Neural progenitor cell (in vitro differentiated cells): ENCODE data around the gene OARD1. TPM values are rescaled to one million over a fixed set of nuclear protein-coding genes. Genes with fewer than 3 reads are reported as not detected.

Source experiments
- DNase-seq: peaks from one replicate; pipeline ENCODE4 v3.0.0-alpha.2; 2016; ENCODE audit warnings: low spot score
- H2AFZ ChIP-seq: fragments of 200-600 bp; sonication (generic); replicated peaks from 2 replicates; pipeline ENCODE4 v1.6.1; 2016; ENCODE audit warnings: antibody characterized with exemption
- H3F3A ChIP-seq: fragments of 200-600 bp; sonication (generic); 2 replicates; pipeline ENCODE4 v1.6.1; 2016; ENCODE audit warnings: antibody characterized with exemption, low read depth
- H3K27ac ChIP-seq: fragments of 200-600 bp; sonication (generic); 2 replicates; pipeline ENCODE4 v1.5.1; 2016; ENCODE audit warnings: mild to moderate bottlenecking
- H3K27me3 ChIP-seq: fragments of 200-600 bp; sonication (generic); 2 replicates; pipeline ENCODE4 v1.6.1; 2016; ENCODE audit warnings: mild to moderate bottlenecking, moderate library complexity
- H3K36me3 ChIP-seq: fragments of 200-600 bp; sonication (generic); 2 replicates; pipeline ENCODE4 v1.5.1; 2016
- H3K4me1 ChIP-seq: fragments of 200-600 bp; sonication (generic); 2 replicates; pipeline ENCODE4 v1.6.1; 2016; ENCODE audit warnings: mixed run types
- H3K4me2 ChIP-seq: fragments of 200-600 bp; sonication (generic); 2 replicates; pipeline ENCODE4 v1.6.1; 2016
- H3K4me3 ChIP-seq: fragments of 200-600 bp; sonication (generic); 2 replicates; pipeline ENCODE4 v1.5.1; 2016
- H3K79me2 ChIP-seq: fragments of 200-600 bp; sonication (generic); 2 replicates; pipeline ENCODE4 v1.6.1; 2016; ENCODE audit warnings: low read depth
- H3K9ac ChIP-seq: fragments of 200-600 bp; sonication (generic); 2 replicates; pipeline ENCODE4 v1.6.1; 2016
- H3K9me3 ChIP-seq: fragments of 200-600 bp; sonication (generic); 2 replicates; pipeline ENCODE4 v1.5.1; 2016; ENCODE audit warnings: low read depth
- H4K20me1 ChIP-seq: fragments of 200-600 bp; sonication (generic); 2 replicates; pipeline ENCODE4 v1.6.1; 2016; ENCODE audit warnings: low read depth
- H3K27ac Mint-ChIP-seq: 3 replicates; pipeline ENCODE4 v1.8.0; 2021; ENCODE audit warnings: mixed read lengths
- H3K27me3 Mint-ChIP-seq: 2 replicates; pipeline ENCODE4 v1.8.0; 2022; ENCODE audit warnings: low read depth, mild to moderate bottlenecking, inconsistent platforms, moderate library complexity, mixed read lengths; ENCODE audit not compliant: insufficient read depth
- H3K36me3 Mint-ChIP-seq: 3 replicates; pipeline ENCODE4 v1.8.0; 2021; ENCODE audit warnings: mixed read lengths
- H3K4me1 Mint-ChIP-seq: 3 replicates; pipeline ENCODE4 v1.8.0; 2021; ENCODE audit warnings: mixed read lengths
- H3K4me3 Mint-ChIP-seq: 3 replicates; pipeline ENCODE4 v1.8.0; 2021; ENCODE audit warnings: mild to moderate bottlenecking, moderate library complexity, mixed read lengths
- H3K9me3 Mint-ChIP-seq: 3 replicates; pipeline ENCODE4 v1.8.0; 2020; ENCODE audit warnings: mixed read lengths
- CTCF ChIP-seq: fragments of 200-600 bp; sonication (generic); IDR thresholded peaks from 2 replicates; pipeline ENCODE4 v1.5.1; 2017; ENCODE audit warnings: antibody characterized with exemption, mild to moderate bottlenecking
- EZH2 ChIP-seq: fragments of 200-600 bp; sonication (generic); IDR thresholded peaks from 2 replicates; pipeline ENCODE4 v1.6.1; 2017; ENCODE audit warnings: antibody characterized with exemption, mild to moderate bottlenecking, moderate library complexity
- EZH2phosphoT487 ChIP-seq: fragments of 200-600 bp; sonication (generic); IDR thresholded peaks from 2 replicates; pipeline ENCODE4 v1.6.1; 2017; ENCODE audit warnings: antibody characterized with exemption
- total RNA-seq: library from RNA; depleted of rRNA; stranded (reverse); fragments of >200 nt; gene quantifications from 2 replicates; pipeline ENCODE4 v1.2.3, GENCODE V29; 2015; ENCODE audit warnings: low replicate concordance

Gene OARD1
- total RNA-seq, 1 donor from 2014 or later: 67.9 TPM

GRCh38 chr6:41053041-41053440 lies 19.1 kb downstream of the OARD1 start, which contains the start of gene APOBEC2:
Gene APOBEC2 (plus strand): TSS chr6:41053202. CDS start chr6:41053348, 146 bp downstream.
- H3K4me3 ChIP-seq: no peak within 1 kb of the TSS
- no peak within 1 kb of the TSS for H3K4me3 Mint-ChIP-seq
- TF ChIP-seq EZH2phosphoT487: no peak
- no peak for TF ChIP-seq EZH2
- no peak for TF ChIP-seq CTCF

DNA sequence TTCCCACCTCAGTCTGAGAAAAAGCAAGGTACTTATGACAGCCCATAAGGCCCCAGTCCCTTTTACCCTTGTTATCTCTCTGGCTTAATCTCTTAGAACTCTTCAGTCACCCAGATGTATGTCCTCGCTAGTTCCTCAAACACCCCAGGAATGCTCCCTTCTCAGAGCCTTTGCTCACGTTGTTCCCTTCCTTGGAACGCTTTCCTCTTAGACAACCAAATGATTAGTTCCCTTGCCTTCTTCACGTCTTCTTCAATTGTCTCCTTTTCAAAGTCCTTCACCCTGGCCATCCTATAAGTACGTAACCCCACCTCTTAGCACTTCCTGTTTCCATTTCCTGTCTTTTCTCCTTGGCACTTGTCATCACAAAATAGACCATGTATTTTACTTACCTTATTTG lies 20.3 kb downstream of the OARD1 start:
- peaks cover 15% of the 10 kb centered on the region for H3K4me1 ChIP-seq
- no peaks in the 10 kb centered on the region for H4K20me1 ChIP-seq
- H3K27me3 Mint-ChIP-seq: peaks cover 3% of the 10 kb centered on the region
- peak overlapping the region; percentile 5 for H3K27ac Mint-ChIP-seq
- no peaks in the 10 kb centered on the region for H3K9me3 ChIP-seq
- no peaks in the 10 kb centered on the region for H3K79me2 ChIP-seq
- TF ChIP-seq CTCF (no peak), EZH2phosphoT487 (no peak), EZH2 (no peak)
- H3K36me3 Mint-ChIP-seq: peaks cover 1% of the 10 kb centered on the region
- no peak for DNase-seq
- H3K4me3 Mint-ChIP-seq: no peak overlapping the region
- H2AFZ ChIP-seq: no peak overlapping the region
- no peak overlapping the region for H3K4me2 ChIP-seq
- no peak overlapping the region for H3K27ac ChIP-seq
- no peaks in the 10 kb centered on the region for H3K27me3 ChIP-seq
- H3K4me3 ChIP-seq: no peak overlapping the region
- no peak overlapping the region for H3K9ac ChIP-seq
- H3K9me3 Mint-ChIP-seq: no peaks in the 10 kb centered on the region
- H3K4me1 Mint-ChIP-seq: peaks cover 11% of the 10 kb centered on the region
- H3K36me3 ChIP-seq: no peaks in the 10 kb centered on the region
- H3F3A ChIP-seq: no peaks in the 10 kb centered on the region

More at GRCh38 chr6:41053041-41053440, 19.1 kb downstream of the OARD1 start, which contains the start of gene APOBEC2:
- H3K4me1 ChIP-seq: peaks cover 15% of the 10 kb centered on the region
- peaks cover 1% of the 10 kb centered on the region for H3K36me3 Mint-ChIP-seq
- H3K9ac ChIP-seq: no peak within 1 kb of the TSS
- no peak within 1 kb of the TSS for H3K4me2 ChIP-seq
- H3F3A ChIP-seq: no peaks in the 10 kb centered on the region
- no peaks in the 10 kb centered on the region for H3K36me3 ChIP-seq
- no peaks in the 10 kb centered on the region for H3K9me3 ChIP-seq
- H3K4me1 Mint-ChIP-seq: peaks cover 11% of the 10 kb centered on the region
- no peaks in the 10 kb centered on the region for H3K9me3 Mint-ChIP-seq
- DNase-seq: peak; percentile 17
- H3K79me2 ChIP-seq: no peaks in the 10 kb centered on the region
- no peak within 1 kb of the TSS for H3K27ac ChIP-seq
- no peaks in the 10 kb centered on the region for H3K27me3 ChIP-seq
- peaks cover 2% of the 10 kb centered on the region for H3K27me3 Mint-ChIP-seq
- H4K20me1 ChIP-seq: no peaks in the 10 kb centered on the region
- H2AFZ ChIP-seq: no peak within 1 kb of the TSS
- peak within 1 kb of the TSS; percentile 5 for H3K27ac Mint-ChIP-seq

DNA sequence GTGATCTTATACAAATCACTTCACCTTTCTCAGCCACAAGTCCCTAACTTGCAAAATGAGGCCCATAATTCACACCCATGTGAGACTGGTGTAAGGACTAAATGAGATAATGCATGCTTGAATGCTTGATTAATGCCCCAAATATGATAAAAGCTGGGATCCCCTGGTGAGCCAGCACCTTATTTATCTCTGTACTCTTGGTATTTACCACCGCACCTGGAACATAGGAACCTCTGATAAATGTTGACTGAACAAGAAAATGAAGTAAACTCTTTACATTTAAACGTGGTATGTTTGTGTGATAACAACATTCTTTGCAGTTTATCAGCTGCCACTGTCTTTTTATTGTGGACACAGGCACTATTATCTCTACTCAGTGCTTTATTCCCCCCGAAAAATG lies 21.6 kb downstream of the OARD1 start:
- H3K4me1 Mint-ChIP-seq: peaks cover 11% of the 10 kb centered on the region
- Histone ChIP-seq H3K27me3 (no peaks in the 10 kb centered on the region), H3F3A (no peaks in the 10 kb centered on the region), H3K79me2 (no peaks in the 10 kb centered on the region), H3K9me3 (no peaks in the 10 kb centered on the region), H3K4me1 (peaks cover 15% of the 10 kb centered on the region), H3K9ac (no peak overlapping the region), H3K36me3 (no peaks in the 10 kb centered on the region), H2AFZ (no peak overlapping the region), H3K4me2 (no peak overlapping the region), H3K4me3 (no peak overlapping the region), H3K27ac (no peak overlapping the region), H4K20me1 (no peaks in the 10 kb centered on the region)
- no peak overlapping the region for H3K27ac Mint-ChIP-seq
- no peak overlapping the region for H3K4me3 Mint-ChIP-seq
- no peak for DNase-seq
- H3K9me3 Mint-ChIP-seq: no peaks in the 10 kb centered on the region
- no peak for TF ChIP-seq EZH2
- no peak for TF ChIP-seq EZH2phosphoT487
- TF ChIP-seq CTCF: no peak
- H3K36me3 Mint-ChIP-seq: no peaks in the 10 kb centered on the region
- H3K27me3 Mint-ChIP-seq: peaks cover 2% of the 10 kb centered on the region
